Measurements from ENCODE around the gene CCL2. TPM values are rescaled to one million over a fixed set of nuclear protein-coding genes. Genes with fewer than 3 reads are reported as not detected.

CCL2 gene
- total RNA-seq, 1 donor from 2014 or later, result not detected

DNA sequence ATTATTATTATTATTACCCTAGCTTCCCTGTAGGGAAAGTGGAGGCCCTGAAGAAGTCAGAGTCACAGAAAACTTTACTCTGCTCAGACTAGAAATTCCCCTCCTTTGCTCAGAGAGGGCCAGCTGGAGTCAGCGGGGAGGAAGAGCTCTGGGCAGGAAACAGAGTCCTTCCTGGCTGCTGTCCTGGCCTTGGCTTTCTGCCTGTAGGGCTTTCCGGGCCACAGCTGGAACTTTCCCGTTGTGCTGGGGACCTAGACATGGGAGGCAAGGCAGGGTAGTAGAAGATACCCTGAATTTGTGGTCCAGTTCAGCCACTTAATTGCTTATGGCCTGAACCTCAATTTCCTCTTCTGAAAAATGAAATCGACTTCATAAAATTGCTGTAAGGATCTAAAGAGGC, 14.0 kb upstream of the CCL2 start:
- Mint-ChIP-seq H3K4me3 (ENCODE audit: low read depth) (no peak overlapping the region), H3K36me3 (ENCODE audit: insufficient read depth) (no peaks in the 10 kb centered on the region), H3K27me3 (peaks cover 4% of the 10 kb centered on the region), H3K27ac (no peak overlapping the region), H3K4me1 (ENCODE audit: low read depth) (peaks cover 2% of the 10 kb centered on the region), H3K9me3 (ENCODE audit: low read depth) (no peaks in the 10 kb centered on the region)
- no peak for DNase-seq (ENCODE audit: low spot score, unreplicated experiment)
- TF ChIP-seq, protein P1, sequence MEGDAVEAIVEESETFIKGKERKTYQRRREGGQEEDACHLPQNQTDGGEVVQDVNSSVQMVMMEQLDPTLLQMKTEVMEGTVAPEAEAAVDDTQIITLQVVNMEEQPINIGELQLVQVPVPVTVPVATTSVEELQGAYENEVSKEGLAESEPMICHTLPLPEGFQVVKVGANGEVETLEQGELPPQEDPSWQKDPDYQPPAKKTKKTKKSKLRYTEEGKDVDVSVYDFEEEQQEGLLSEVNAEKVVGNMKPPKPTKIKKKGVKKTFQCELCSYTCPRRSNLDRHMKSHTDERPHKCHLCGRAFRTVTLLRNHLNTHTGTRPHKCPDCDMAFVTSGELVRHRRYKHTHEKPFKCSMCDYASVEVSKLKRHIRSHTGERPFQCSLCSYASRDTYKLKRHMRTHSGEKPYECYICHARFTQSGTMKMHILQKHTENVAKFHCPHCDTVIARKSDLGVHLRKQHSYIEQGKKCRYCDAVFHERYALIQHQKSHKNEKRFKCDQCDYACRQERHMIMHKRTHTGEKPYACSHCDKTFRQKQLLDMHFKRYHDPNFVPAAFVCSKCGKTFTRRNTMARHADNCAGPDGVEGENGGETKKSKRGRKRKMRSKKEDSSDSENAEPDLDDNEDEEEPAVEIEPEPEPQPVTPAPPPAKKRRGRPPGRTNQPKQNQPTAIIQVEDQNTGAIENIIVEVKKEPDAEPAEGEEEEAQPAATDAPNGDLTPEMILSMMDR (IDR thresholded peaks at IDR 0.05; ENCODE audit: unreplicated experiment), result no peak

DNA sequence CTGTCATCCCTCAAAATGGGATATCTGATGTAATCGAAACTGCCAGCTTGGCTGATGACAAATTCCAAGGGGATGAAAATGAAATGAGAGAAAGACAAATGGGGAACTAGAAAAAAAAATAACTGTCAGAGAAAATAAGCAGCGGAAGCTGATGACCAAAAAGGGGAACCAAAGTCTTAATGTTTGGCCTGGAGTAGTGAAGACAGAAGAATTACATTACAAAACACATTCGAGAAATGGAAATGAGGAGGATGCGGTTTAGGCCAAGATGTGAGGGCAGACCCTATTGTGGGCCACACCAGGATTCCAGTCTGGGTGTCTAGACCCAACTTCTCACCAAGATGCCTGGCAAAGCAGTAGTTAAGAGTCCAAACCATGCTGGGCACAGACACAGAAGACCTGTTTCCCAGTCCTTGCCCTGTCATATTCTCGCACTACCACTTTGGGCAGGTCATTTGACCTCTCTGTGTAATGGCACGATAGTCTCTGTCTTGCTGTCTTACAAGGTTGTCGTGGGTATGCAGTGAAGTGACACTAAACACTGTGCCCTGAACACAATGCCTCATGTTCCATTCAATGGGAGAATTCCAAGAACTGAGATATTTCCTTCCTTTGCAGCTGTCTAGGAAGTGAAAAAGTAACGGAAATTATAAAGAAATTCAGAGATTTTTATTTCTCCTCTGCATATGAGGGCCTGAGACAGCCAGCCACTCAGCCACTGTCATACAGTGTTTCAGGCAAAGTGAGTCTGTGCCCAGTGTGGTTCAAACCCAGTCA, 12.3 kb upstream of the CCL2 start:
- Mint-ChIP-seq H3K27ac (no peak overlapping the region), H3K4me1 (ENCODE audit: low read depth) (peaks cover 2% of the 10 kb centered on the region), H3K4me3 (ENCODE audit: low read depth) (no peak overlapping the region), H3K36me3 (ENCODE audit: insufficient read depth) (no peaks in the 10 kb centered on the region), H3K9me3 (ENCODE audit: low read depth) (no peaks in the 10 kb centered on the region), H3K27me3 (peaks cover 8% of the 10 kb centered on the region)
- no peak for DNase-seq (ENCODE audit: low spot score, unreplicated experiment)
- TF ChIP-seq, protein P1 (IDR thresholded peaks at IDR 0.05; ENCODE audit: unreplicated experiment), result no peak

DNA sequence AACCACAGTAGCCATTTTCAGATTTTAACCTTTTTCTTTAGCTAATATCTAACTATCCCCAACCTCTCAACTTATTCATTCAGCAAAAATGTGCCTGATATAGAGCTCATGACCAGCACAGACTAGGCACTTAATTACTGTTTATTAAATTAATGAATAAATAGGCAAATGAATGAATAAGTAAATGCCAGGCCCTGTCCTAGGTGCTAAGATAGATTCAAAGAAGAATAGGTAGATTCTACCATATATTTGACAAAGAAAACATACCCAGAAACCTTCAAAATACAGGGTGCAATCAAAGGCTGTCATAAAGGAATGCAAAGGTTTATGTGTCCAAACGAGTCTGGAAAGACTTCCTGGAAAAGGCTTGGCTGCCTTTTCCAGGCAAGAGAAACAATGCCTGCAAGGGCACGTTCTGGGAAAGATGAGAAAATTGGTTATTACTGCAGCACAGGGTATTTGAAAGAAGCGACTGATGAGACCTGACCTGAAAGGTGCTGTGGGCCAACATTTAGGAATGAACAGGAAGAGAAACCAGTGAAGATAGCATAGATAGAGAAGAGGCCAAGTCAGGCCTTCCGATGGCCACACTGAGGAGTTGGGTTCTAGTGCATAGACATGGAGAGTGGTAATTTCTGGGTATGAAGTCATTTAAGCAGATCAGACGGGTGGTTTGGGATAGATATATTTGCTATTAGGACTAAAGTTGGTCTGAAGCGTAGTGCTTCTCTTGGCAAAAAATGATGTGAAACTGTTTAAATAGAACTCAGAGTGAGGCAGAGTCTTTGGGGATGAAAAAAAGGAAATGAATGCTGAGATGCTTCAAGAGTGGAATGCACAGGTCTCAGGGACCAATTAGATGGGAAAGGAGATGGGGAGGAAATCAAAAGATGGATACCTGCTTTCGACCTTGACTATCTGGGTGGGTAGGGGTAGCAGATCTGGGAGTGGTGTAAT, 11.4 kb upstream of the CCL2 start:
- Mint-ChIP-seq H3K9me3 (ENCODE audit: low read depth) (no peaks in the 10 kb centered on the region), H3K27ac (no peak overlapping the region), H3K27me3 (peaks cover 8% of the 10 kb centered on the region), H3K36me3 (ENCODE audit: insufficient read depth) (no peaks in the 10 kb centered on the region), H3K4me3 (ENCODE audit: low read depth) (no peak overlapping the region), H3K4me1 (ENCODE audit: low read depth) (peaks cover 2% of the 10 kb centered on the region)
- DNase-seq (ENCODE audit: low spot score, unreplicated experiment), result no peak
- TF ChIP-seq, protein P1 (IDR thresholded peaks at IDR 0.05; ENCODE audit: unreplicated experiment), result no peak

DNA sequence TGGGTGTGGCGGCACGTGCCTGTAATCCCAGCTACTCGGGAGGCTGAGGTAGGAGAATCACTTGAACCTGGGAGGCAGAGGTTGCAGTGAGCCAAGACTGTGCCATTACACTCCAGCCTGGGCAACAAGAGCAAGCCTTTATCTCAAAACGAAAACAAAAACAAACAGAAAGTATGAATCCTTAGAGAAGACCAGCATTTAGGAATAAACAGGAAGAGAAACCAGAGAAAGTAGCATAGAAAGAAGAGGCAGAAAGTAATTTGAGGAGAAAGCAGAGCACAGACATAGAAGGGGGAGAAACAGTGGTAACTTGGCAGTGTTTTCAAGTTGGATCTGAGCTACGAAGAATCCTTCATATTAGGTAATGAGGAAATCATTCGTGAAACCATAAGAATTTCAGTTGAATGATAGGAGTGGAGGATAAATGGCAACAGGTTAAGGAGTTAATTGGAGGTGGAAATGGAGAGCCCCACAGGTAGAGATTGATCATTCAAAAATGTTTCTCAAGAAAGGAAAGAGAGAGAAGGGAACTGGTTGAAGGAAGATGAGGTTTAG, 9.7 kb upstream of the CCL2 start:
- no peaks in the 10 kb centered on the region for H3K36me3 Mint-ChIP-seq (ENCODE audit: insufficient read depth)
- no peak overlapping the region for H3K27ac Mint-ChIP-seq
- no peaks in the 10 kb centered on the region for H3K4me1 Mint-ChIP-seq (ENCODE audit: low read depth)
- TF ChIP-seq, protein P1 (IDR thresholded peaks at IDR 0.05; ENCODE audit: unreplicated experiment), result no peak
- H3K27me3 Mint-ChIP-seq, result peaks cover 6% of the 10 kb centered on the region
- H3K9me3 Mint-ChIP-seq (ENCODE audit: low read depth), result no peaks in the 10 kb centered on the region
- no peak overlapping the region for H3K4me3 Mint-ChIP-seq (ENCODE audit: low read depth)
- DNase-seq (ENCODE audit: low spot score, unreplicated experiment), result no peak

DNA sequence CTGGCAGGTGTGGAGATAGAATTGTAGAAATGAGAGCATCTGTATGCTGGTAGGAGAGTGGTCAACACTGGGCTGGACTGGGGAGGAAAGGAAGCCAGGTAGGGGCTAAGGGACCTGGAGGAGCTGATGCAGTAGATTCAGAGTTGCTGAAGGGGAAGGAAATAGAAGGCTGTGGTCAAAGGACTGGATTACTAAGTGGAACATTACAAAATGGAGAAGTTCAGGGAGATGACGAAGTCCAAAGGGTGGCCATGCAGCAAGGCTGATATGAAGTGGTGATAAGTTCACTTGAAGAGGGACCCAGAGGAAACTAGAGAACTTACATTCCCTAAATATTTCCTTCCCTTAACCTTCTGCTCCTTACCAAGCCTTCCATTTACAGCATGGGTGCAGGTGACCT, 8.6 kb upstream of the CCL2 start:
- TF ChIP-seq, protein P1 (IDR thresholded peaks at IDR 0.05; ENCODE audit: unreplicated experiment), result no peak
- H3K4me1 Mint-ChIP-seq (ENCODE audit: low read depth), result peaks cover 5% of the 10 kb centered on the region
- H3K27me3 Mint-ChIP-seq, result peaks cover 4% of the 10 kb centered on the region

More for the DNA sequence above, 8.6 kb upstream of the CCL2 start:
- no peak overlapping the region for H3K4me3 Mint-ChIP-seq (ENCODE audit: low read depth)
- H3K36me3 Mint-ChIP-seq (ENCODE audit: insufficient read depth), result no peaks in the 10 kb centered on the region
- no peak for DNase-seq (ENCODE audit: low spot score, unreplicated experiment)
- no peaks in the 10 kb centered on the region for H3K9me3 Mint-ChIP-seq (ENCODE audit: low read depth)
- H3K27ac Mint-ChIP-seq, result no peak overlapping the region

Data from progenitor cell of endocrine pancreas (in vitro differentiated cells).